22Rv1 (cell line): Measurements from ENCODE around the gene STAC.

Experiments used
- ZFX ChIP-seq: fragments of 450-650 bp; IDR thresholded peaks from 2 replicates; pipeline ENCODE4 v1.6.1; 2017; ENCODE audit warnings: antibody characterized with exemption, borderline replicate concordance
- TF ChIP-seq, protein P1 (sequence below): fragments of 450-650 bp; IDR thresholded peaks from 2 replicates; pipeline ENCODE4 v1.5.1; 2017; ENCODE audit warnings: mild to moderate bottlenecking

DNA sequence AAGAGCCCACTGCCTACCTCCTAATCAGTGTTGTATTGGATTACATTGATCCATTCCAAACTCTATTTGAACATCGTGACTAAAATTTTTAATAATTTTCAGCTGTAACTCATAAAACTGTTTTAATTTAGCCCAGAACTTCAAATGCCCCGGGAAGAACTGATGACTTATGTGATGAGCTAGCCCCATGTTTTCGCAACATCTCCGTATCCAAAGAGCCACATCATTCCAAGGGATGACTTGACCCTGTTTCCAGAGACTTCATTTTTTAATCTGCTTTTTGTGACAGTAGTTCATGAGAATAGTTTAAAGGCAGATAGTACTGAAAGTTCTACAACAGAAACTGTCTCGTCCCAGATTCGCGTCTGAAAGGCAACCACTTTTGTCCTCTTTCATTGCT lies 97.4 kb downstream of the STAC start:
- TF ChIP-seq, protein P1, sequence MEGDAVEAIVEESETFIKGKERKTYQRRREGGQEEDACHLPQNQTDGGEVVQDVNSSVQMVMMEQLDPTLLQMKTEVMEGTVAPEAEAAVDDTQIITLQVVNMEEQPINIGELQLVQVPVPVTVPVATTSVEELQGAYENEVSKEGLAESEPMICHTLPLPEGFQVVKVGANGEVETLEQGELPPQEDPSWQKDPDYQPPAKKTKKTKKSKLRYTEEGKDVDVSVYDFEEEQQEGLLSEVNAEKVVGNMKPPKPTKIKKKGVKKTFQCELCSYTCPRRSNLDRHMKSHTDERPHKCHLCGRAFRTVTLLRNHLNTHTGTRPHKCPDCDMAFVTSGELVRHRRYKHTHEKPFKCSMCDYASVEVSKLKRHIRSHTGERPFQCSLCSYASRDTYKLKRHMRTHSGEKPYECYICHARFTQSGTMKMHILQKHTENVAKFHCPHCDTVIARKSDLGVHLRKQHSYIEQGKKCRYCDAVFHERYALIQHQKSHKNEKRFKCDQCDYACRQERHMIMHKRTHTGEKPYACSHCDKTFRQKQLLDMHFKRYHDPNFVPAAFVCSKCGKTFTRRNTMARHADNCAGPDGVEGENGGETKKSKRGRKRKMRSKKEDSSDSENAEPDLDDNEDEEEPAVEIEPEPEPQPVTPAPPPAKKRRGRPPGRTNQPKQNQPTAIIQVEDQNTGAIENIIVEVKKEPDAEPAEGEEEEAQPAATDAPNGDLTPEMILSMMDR, result no peak
- TF ChIP-seq ZFX, result no peak
